Mesothelial cell of epicardium (in vitro differentiated cells): Measurements from ENCODE around the gene AKAP8. TPM values are rescaled to one million over a fixed set of nuclear protein-coding genes. Genes with fewer than 3 reads are reported as not detected.
A peak's percentile ranks its signal among the peaks of the same experiment; 100 is the strongest.
"Not testable (repeated sequence)": the region's sequence is repeated elsewhere in the genome, so short reads cannot be mapped to it uniquely, and the experiment has no call there.

ENCODE experiments used
- DNase-seq, 2 experiments: peaks; one replicate each; pipeline ENCODE4 v3.0.0; 2021; ENCODE audit warnings: low spot score in 2 of 2; ENCODE audit not compliant: unreplicated experiment in 2 of 2
- H3K27ac Mint-ChIP-seq: 2 replicates; pipeline ENCODE4 v1.8.0; 2021; ENCODE audit warnings: mixed read lengths
- H3K27me3 Mint-ChIP-seq: 2 replicates; pipeline ENCODE4 v1.8.0; 2021; ENCODE audit warnings: low read depth, mixed read lengths
- H3K36me3 Mint-ChIP-seq: 2 replicates; pipeline ENCODE4 v1.8.0; 2021; ENCODE audit warnings: mixed read lengths
- H3K4me1 Mint-ChIP-seq: 2 replicates; pipeline ENCODE4 v1.8.0; 2021; ENCODE audit warnings: mixed read lengths
- H3K4me3 Mint-ChIP-seq: 2 replicates; pipeline ENCODE4 v1.8.0; 2021; ENCODE audit warnings: mild to moderate bottlenecking, moderate library complexity, mixed read lengths
- H3K9me3 Mint-ChIP-seq: 2 replicates; pipeline ENCODE4 v1.8.0; 2021; ENCODE audit warnings: mixed read lengths
- CTCF ChIP-seq: fragments of 200-600 bp; sonication (generic); IDR thresholded peaks from one replicate; pipeline ENCODE4 v1.5.0; 2021; ENCODE audit warnings: antibody characterized with exemption; ENCODE audit not compliant: unreplicated experiment
- total RNA-seq: library from RNA; stranded (reverse); gene quantifications from 3 replicates; pipeline ENCODE4 v1.2.1, GENCODE V29; 2021

Gene AKAP8
- total RNA-seq, 1 donor from 2014 or later: 43.5 TPM

- Mint-ChIP-seq H3K36me3 (peaks cover 41% of the 10 kb centered on the region), H3K27ac (peak overlapping the region; percentile 30), H3K9me3 (no peaks in the 10 kb centered on the region), H3K4me1 (no peaks in the 10 kb centered on the region), H3K4me3 (no peak overlapping the region), H3K27me3 (no peaks in the 10 kb centered on the region)
- TF ChIP-seq CTCF: no peak
- DNase-seq: no peak
Measured at GRCh38 chr19:15354566-15355296, 24.9 kb downstream of the AKAP8 start.

- H3K9me3 Mint-ChIP-seq: no peaks in the 10 kb centered on the region
- no peaks in the 10 kb centered on the region for H3K27me3 Mint-ChIP-seq
- H3K4me3 Mint-ChIP-seq: no peak overlapping the region
- no peak overlapping the region for H3K27ac Mint-ChIP-seq
- peaks cover 36% of the 10 kb centered on the region for H3K36me3 Mint-ChIP-seq
- H3K4me1 Mint-ChIP-seq: no peaks in the 10 kb centered on the region
- no peak for DNase-seq
- TF ChIP-seq CTCF: no peak
Measured at GRCh38 chr19:15353908-15354307, 25.7 kb downstream of the AKAP8 start.

GRCh38 chr19:15352535-15352934 is 27.1 kb downstream of the AKAP8 start:
- DNase-seq, H3K9me3 Mint-ChIP-seq, H3K4me3 Mint-ChIP-seq, H3K27ac Mint-ChIP-seq, H3K27me3 Mint-ChIP-seq, H3K4me1 Mint-ChIP-seq: not testable (repeated sequence)
- peaks cover 23% of the 10 kb centered on the region for H3K36me3 Mint-ChIP-seq

GRCh38 chr19:15341328-15341727 is 38.3 kb downstream of the AKAP8 start:
- not testable (repeated sequence) for DNase-seq, H3K27ac Mint-ChIP-seq, H3K9me3 Mint-ChIP-seq, H3K4me1 Mint-ChIP-seq, H3K27me3 Mint-ChIP-seq, H3K4me3 Mint-ChIP-seq
- H3K36me3 Mint-ChIP-seq: peaks cover 10% of the 10 kb centered on the region

GRCh38 chr19:15340086-15340485 is 39.5 kb downstream of the AKAP8 start:
- TF ChIP-seq CTCF: no peak
- no peak overlapping the region for H3K4me3 Mint-ChIP-seq
- H3K36me3 Mint-ChIP-seq: peaks cover 3% of the 10 kb centered on the region
- no peaks in the 10 kb centered on the region for H3K4me1 Mint-ChIP-seq
- no peaks in the 10 kb centered on the region for H3K27me3 Mint-ChIP-seq
- H3K9me3 Mint-ChIP-seq: no peaks in the 10 kb centered on the region
- H3K27ac Mint-ChIP-seq: no peak overlapping the region
- no peak for DNase-seq

GRCh38 chr19:15337202-15337601 is 42.4 kb downstream of the AKAP8 start:
- Mint-ChIP-seq H3K4me3 (no peak overlapping the region), H3K36me3 (no peaks in the 10 kb centered on the region), H3K9me3 (no peaks in the 10 kb centered on the region), H3K27ac (no peak overlapping the region), H3K4me1 (peaks cover 3% of the 10 kb centered on the region), H3K27me3 (no peaks in the 10 kb centered on the region)
- TF ChIP-seq CTCF: no peak
- DNase-seq: no peak

- DNase-seq, H3K27ac Mint-ChIP-seq, H3K27me3 Mint-ChIP-seq, H3K36me3 Mint-ChIP-seq, H3K9me3 Mint-ChIP-seq, H3K4me3 Mint-ChIP-seq, H3K4me1 Mint-ChIP-seq: not testable (repeated sequence)
Measured at GRCh38 chr19:15335992-15336391, 43.6 kb downstream of the AKAP8 start.
